Activated naive CD8-positive, alpha-beta T cell treated with anti-CD3 and anti-CD28 coated beads for 36 hours (primary cell): ENCODE results near the gene SRSF11. TPM values are rescaled to one million over a fixed set of nuclear protein-coding genes. Genes with fewer than 3 reads are reported as not detected.
"Not testable (repeated sequence)": the region's sequence is repeated elsewhere in the genome, so short reads cannot be mapped to it uniquely, and the experiment has no call there.

Source experiments
- DNase-seq: peaks from one replicate; pipeline ENCODE4 v3.0.0; 2021
- H3K27ac Mint-ChIP-seq: one replicate; pipeline ENCODE4 v1.8.0; 2022; ENCODE audit warnings: mild to moderate bottlenecking, moderate library complexity, mixed read lengths
- H3K27me3 Mint-ChIP-seq: one replicate; pipeline ENCODE4 v1.8.0; 2022; ENCODE audit warnings: mild to moderate bottlenecking, mixed read lengths
- H3K36me3 Mint-ChIP-seq: one replicate; pipeline ENCODE4 v1.8.0; 2021; ENCODE audit warnings: mild to moderate bottlenecking, mixed read lengths
- H3K4me1 Mint-ChIP-seq: one replicate; pipeline ENCODE4 v1.8.0; 2021; ENCODE audit warnings: mixed read lengths
- H3K4me3 Mint-ChIP-seq: one replicate; pipeline ENCODE4 v1.8.0; 2022; ENCODE audit warnings: mild to moderate bottlenecking, moderate library complexity, mixed read lengths
- H3K9me3 Mint-ChIP-seq: one replicate; pipeline ENCODE4 v1.8.0; 2022; ENCODE audit warnings: mixed read lengths
- total RNA-seq, 2 experiments: library from RNA; stranded (reverse); gene quantifications; one replicate each; pipeline ENCODE4 v1.2.3, GENCODE V29; 2021

The SRSF11 gene
- total RNA-seq, 2 experiments from 2014 or later: 187 to 190 TPM

DNA sequence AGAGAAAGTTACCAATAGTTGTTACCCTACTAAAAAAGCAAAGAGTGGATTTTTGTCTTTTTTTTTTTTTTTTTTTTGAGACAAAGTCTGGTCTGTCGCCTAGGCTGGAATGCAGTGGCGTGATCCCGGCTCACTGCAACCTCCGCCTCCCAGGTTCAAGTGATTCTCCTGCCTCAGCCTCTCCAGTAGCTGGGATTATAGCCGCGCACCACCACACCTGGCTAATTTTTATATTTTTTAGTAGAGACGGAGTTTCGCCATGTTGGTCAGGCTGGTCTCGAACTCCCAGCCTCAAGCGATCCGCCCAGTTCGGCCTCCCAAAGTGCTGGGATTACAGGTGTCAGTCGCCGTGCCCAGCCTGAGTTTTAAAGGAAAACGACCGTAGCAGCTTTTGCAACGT, 14.3 kb upstream of the SRSF11 start:
- not testable (repeated sequence) for DNase-seq, H3K9me3 Mint-ChIP-seq, H3K27me3 Mint-ChIP-seq
- peak overlapping the region; percentile 98 for H3K4me3 Mint-ChIP-seq
- H3K27ac Mint-ChIP-seq: peak overlapping the region; percentile 99
- H3K36me3 Mint-ChIP-seq: peaks cover 19% of the 10 kb centered on the region
- peaks cover 61% of the 10 kb centered on the region for H3K4me1 Mint-ChIP-seq

DNA sequence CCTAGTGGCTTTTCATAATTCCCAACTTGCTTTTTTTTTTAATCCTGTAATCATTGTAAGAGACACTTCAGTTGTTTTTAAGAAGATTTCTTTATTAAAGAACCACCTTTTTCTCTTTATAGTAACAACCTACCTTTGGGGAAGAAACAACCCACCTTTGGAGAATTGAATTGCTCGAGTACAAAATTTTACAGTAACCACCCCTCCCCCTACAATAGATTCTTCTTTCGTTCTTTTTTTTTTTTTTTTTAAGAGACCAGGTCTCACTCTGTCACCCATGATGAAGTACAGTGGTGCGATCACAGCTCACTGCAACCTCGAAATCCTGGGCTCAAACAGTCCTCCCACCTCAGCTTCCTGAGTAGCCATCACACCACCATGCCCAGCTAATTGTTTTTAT, 13.7 kb upstream of the SRSF11 start:
- DNase-seq: no peak
- H3K4me3 Mint-ChIP-seq: peak overlapping the region; percentile 98
- peak overlapping the region; percentile 51 for H3K27ac Mint-ChIP-seq
- H3K36me3 Mint-ChIP-seq: peaks cover 19% of the 10 kb centered on the region
- no peaks in the 10 kb centered on the region for H3K27me3 Mint-ChIP-seq
- H3K4me1 Mint-ChIP-seq: peaks cover 57% of the 10 kb centered on the region
- H3K9me3 Mint-ChIP-seq: no peaks in the 10 kb centered on the region

DNA sequence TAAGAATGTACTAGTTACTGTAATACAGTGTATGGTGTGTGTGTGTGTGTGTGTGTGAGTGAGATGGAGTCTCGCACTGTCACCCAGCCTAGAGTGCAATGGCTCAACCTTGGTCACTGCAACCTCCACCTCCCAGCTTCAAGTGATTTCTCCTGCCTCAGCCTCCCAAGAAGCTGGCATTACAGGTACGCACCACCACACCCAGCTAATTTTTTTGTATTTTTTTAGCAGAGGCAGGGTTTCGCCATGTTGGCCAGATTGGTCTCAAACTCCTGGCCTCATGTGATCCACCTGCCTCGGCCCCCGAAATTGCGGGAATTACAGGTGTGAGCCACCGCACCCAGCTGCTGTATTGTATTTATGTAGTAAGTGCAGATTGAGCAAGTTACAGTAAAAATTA, 12.9 kb upstream of the SRSF11 start:
- peaks cover 19% of the 10 kb centered on the region for H3K36me3 Mint-ChIP-seq
- DNase-seq: no peak
- peaks cover 49% of the 10 kb centered on the region for H3K4me1 Mint-ChIP-seq
- peak overlapping the region; percentile 67 for H3K27ac Mint-ChIP-seq
- H3K4me3 Mint-ChIP-seq: no peak overlapping the region
- no peaks in the 10 kb centered on the region for H3K27me3 Mint-ChIP-seq
- H3K9me3 Mint-ChIP-seq: no peaks in the 10 kb centered on the region

DNA sequence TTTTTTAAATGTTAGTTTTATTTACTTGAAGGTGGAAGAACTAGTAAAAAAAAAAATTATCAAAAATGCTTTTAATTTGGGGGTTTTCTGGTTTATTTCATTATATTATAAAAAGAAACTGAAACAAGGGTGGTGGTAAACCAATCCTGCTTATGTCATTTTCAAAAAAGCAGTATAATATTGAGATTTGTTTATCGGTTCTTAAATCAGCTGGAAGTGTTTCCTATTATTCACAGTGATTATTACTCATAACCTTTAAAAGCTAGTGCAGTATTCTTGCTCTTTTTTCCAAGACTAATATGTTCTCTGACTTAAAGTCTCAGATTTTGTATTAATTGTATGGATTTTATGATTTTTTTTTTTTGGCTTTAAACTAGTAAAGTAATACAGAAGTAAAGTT, 10.4 kb upstream of the SRSF11 start:
- DNase-seq: no peak
- peaks cover 38% of the 10 kb centered on the region for H3K4me1 Mint-ChIP-seq
- H3K9me3 Mint-ChIP-seq: no peaks in the 10 kb centered on the region
- H3K27ac Mint-ChIP-seq: no peak overlapping the region
- H3K36me3 Mint-ChIP-seq: peaks cover 19% of the 10 kb centered on the region
- no peaks in the 10 kb centered on the region for H3K27me3 Mint-ChIP-seq
- H3K4me3 Mint-ChIP-seq: no peak overlapping the region

DNA sequence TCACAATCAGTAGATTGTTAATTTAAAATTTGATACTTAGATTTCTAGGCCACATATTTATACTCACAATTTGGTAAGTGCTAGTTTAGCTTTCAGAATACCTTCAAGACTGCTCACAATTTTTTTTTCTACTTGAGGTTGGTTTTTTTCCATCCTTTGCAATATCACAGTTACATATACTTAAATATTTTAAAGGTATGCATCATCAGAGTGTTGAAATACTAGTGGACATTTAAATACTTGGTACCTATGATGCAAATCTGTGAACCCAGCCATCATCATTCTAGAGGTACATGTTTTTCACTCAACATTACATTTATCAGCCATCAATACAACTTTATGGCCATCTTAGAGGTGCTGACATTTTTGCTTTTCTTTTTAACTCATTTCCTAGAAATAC, 9.6 kb upstream of the SRSF11 start:
- no peaks in the 10 kb centered on the region for H3K9me3 Mint-ChIP-seq
- no peak overlapping the region for H3K27ac Mint-ChIP-seq
- H3K4me3 Mint-ChIP-seq: no peak overlapping the region
- H3K36me3 Mint-ChIP-seq: peaks cover 19% of the 10 kb centered on the region
- no peak for DNase-seq
- peaks cover 36% of the 10 kb centered on the region for H3K4me1 Mint-ChIP-seq
- no peaks in the 10 kb centered on the region for H3K27me3 Mint-ChIP-seq

DNA sequence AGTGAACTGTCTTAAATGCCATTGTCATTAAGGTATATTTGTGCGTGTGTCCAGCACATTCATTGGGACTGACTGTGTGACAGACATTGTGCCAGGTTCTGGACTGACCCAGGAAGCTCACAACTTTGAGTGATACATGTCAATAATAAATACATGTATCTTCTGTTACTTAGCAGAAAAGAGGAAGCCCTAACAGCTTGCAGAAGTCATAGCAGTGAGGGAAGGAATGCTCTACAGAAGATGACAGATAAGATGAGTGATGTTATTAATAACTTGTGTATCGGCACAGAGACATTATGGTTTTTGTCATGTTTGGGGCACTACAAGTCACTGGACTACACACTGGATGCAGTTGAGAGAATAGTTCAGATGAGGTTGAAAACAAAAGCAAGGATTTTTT, 1.2 kb upstream of the SRSF11 start:
- Mint-ChIP-seq H3K27me3 (no peaks in the 10 kb centered on the region), H3K9me3 (no peaks in the 10 kb centered on the region), H3K27ac (peak overlapping the region; percentile 28), H3K4me3 (peak overlapping the region; percentile 19), H3K4me1 (peaks cover 33% of the 10 kb centered on the region), H3K36me3 (peaks cover 41% of the 10 kb centered on the region)
- DNase-seq: no peak

DNA sequence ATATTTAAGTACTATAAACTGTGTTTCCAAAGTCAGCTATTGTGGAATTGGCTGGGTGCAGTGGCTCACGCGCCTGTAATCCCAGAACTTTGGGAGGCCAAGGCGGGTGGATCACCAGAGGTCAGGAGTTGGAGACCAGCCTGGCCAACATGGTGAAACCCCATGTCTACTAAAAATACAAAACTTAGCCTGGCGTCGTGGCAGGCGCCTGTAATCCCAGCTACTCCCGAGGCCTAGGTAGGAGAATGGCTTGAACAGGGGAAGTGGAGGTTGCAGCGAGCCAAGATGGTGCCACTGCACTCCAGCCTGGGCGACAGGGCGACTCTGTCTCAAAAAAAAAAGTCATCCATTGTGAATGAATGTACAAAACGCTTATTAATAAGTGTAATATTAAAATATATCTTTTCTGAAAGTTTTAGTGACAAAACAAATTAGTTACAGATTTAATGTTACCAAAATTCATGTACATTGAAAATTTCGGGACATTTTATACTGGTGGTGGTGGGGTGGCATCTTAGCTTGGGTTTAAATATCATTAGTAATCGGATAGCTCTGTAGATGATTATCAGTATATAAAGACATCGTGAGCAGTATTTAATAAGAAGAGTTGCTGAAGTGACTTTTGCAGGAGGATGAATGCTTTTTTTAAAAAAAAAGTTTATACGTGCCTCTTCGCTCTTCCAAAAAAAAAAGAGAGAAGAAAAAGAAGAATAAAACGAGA, 503 bp upstream of the SRSF11 start:
- Mint-ChIP-seq H3K36me3 (peaks cover 38% of the 10 kb centered on the region), H3K27me3 (no peaks in the 10 kb centered on the region), H3K4me3 (peak overlapping the region; percentile 92), H3K4me1 (peaks cover 37% of the 10 kb centered on the region), H3K27ac (peak overlapping the region; percentile 98), H3K9me3 (no peaks in the 10 kb centered on the region)
- DNase-seq: no peak

DNA sequence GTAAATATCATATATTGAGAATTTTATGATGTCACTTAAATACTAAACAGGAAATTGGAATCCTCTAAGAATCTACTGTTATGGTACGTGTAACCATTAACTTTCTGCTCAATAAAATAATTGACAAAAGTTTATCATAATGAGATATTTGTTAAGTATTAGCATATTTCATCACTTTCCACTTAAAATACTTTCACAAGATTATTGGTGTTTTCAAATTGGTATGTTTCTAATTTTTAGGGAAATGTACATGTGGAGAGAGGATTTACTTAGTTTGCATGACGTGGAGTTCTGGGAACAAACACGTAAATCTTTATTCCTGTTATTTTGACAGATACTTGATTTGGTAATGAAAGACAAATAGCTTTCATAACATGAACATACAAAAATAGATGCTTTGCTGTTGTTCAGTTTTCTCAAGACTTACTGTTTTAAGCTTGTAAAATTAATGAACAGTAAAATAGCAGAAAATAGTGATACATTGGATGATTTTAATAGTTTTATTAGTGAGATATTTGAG, 1.6 kb downstream of the SRSF11 start:
- no peaks in the 10 kb centered on the region for H3K27me3 Mint-ChIP-seq
- peaks cover 48% of the 10 kb centered on the region for H3K4me1 Mint-ChIP-seq
- peaks cover 36% of the 10 kb centered on the region for H3K36me3 Mint-ChIP-seq
- H3K9me3 Mint-ChIP-seq: no peaks in the 10 kb centered on the region
- peak overlapping the region; percentile 98 for H3K27ac Mint-ChIP-seq
- no peak for DNase-seq
- H3K4me3 Mint-ChIP-seq: peak overlapping the region; percentile 92

DNA sequence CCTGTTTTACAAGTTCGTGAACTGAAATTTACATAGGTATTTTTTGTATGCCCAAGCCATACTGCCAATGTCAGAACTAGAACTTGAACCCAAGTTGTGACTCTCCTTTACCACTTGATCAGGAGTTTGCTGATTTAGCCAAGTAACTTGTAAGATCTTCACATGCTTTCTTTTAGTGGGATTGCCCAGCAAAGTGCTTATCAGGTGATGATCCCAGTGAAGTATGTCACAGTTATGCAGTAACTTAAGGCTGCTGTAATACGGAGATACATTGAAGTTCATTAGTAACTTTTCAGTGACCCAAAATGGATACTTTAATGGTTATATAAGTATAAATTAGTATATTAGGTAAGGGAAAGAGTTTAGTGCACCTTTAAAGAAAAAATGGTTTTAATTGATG, 3.8 kb downstream of the SRSF11 start:
- Mint-ChIP-seq H3K36me3 (peaks cover 36% of the 10 kb centered on the region), H3K27me3 (no peaks in the 10 kb centered on the region), H3K4me1 (peaks cover 47% of the 10 kb centered on the region), H3K4me3 (no peak overlapping the region), H3K27ac (no peak overlapping the region), H3K9me3 (no peaks in the 10 kb centered on the region)
- DNase-seq: no peak

DNA sequence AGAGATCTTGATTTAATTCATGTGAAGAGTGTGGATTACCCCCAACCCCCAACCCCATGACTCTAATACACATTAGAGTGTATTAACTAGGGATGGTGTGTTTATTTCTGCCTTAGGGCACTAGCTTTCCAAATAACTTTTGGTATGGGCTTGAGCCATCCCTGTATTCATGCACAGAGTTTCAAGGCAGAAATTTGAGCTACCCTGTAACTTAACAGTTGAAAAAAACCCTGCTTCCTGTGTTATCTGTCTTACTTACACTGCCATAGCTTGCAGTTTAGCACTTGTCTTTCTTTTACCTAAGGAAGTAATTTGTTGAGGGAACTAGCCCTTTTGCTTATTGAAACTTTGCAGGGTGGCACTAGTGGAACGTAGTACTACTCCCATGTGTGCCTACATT, 6.3 kb downstream of the SRSF11 start:
- no peak overlapping the region for H3K4me3 Mint-ChIP-seq

DNA sequence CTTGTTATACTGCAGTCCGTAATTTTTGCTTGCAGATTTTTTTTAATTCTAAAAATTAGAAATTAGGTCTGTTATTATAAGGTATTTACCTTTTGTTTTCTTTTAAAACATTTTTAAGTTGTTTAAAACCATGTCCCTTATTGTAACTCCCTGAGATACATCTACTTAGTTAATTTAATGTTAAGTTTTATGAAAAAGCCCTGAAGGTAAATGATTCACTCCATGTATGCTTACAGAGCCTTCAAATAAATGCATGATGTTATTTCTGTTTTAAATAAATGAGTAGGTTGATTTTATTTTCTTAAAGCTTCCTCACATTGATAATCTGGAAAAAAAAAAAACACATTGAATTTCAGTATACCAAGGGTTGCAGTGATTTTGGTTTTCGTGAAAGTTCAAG, 7.5 kb downstream of the SRSF11 start:
- Mint-ChIP-seq H3K4me1 (peaks cover 29% of the 10 kb centered on the region), H3K27ac (no peak overlapping the region), H3K27me3 (no peaks in the 10 kb centered on the region), H3K9me3 (no peaks in the 10 kb centered on the region), H3K4me3 (no peak overlapping the region), H3K36me3 (peaks cover 24% of the 10 kb centered on the region)
- no peak for DNase-seq

More for the DNA sequence above, 6.3 kb downstream of the SRSF11 start:
- Mint-ChIP-seq H3K27ac (peak overlapping the region; percentile 58), H3K9me3 (no peaks in the 10 kb centered on the region), H3K36me3 (peaks cover 32% of the 10 kb centered on the region), H3K4me1 (peaks cover 40% of the 10 kb centered on the region), H3K27me3 (no peaks in the 10 kb centered on the region)
- DNase-seq: no peak

DNA sequence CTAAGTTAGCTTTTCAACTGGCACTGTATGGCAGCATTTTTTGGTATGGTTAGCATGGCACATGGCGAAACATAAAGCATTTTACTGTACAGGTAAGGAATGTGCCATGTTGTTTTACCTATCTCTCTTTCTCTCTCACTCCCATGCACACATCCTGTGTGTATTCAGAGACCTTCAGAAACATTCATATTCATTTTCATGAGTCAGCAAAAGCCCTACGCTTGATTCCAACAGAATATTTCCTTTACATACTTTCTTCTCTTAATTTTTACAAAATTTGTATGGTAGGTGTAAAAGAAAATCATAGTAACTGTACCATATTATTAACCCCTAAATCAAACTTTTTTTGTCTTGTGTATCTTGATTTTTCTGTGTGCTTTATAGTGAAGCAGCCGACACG, 10.3 kb downstream of the SRSF11 start:
- no peak overlapping the region for H3K27ac Mint-ChIP-seq
- H3K36me3 Mint-ChIP-seq: peaks cover 17% of the 10 kb centered on the region
- no peaks in the 10 kb centered on the region for H3K27me3 Mint-ChIP-seq
- H3K4me3 Mint-ChIP-seq: no peak overlapping the region
- H3K9me3 Mint-ChIP-seq: no peaks in the 10 kb centered on the region
- H3K4me1 Mint-ChIP-seq: peaks cover 13% of the 10 kb centered on the region
- no peak for DNase-seq

DNA sequence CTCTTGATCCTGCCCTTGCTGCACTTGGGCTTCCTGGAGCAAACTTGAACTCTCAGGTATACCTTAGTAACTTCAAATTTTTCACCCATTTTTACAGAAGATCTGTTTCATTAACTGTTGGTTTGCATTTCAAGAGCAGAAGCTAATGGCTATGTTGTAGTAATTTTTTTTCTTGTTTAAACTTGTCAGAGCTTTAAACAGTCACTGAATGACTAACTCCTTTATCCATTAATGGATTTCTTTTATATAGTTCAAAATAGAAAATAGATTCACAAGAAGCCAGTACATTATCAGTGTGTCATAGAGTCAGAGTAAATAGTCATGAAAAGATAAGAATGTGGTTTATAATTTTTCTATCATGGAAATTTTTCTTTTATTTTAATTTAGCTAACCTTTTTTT, 13.6 kb downstream of the SRSF11 start:
- Mint-ChIP-seq H3K36me3 (peaks cover 19% of the 10 kb centered on the region), H3K27ac (no peak overlapping the region), H3K27me3 (no peaks in the 10 kb centered on the region), H3K4me3 (no peak overlapping the region), H3K4me1 (peaks cover 2% of the 10 kb centered on the region), H3K9me3 (no peaks in the 10 kb centered on the region)
- DNase-seq: no peak

DNA sequence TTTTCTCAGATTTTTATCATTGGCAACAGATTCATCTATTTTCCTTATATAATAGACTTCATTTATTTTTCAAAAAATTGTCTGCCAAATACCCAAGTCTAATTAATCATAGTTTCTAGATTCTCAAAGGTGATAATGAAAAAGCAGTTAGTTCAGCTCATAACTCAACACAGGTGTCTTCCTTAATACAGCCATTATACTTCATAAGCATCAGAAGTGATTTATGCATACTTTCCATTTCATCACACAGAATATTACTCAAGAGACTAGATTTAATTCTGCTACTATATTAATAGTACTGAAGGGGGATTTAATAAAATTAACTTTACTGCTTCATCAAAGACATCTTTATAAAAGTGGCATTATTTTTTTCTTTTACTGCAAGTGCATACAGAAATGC, 18.8 kb downstream of the SRSF11 start:
- Mint-ChIP-seq H3K27me3 (no peaks in the 10 kb centered on the region), H3K27ac (no peak overlapping the region), H3K36me3 (peaks cover 25% of the 10 kb centered on the region), H3K9me3 (no peaks in the 10 kb centered on the region), H3K4me3 (no peak overlapping the region), H3K4me1 (peaks cover 2% of the 10 kb centered on the region)
- no peak for DNase-seq

DNA sequence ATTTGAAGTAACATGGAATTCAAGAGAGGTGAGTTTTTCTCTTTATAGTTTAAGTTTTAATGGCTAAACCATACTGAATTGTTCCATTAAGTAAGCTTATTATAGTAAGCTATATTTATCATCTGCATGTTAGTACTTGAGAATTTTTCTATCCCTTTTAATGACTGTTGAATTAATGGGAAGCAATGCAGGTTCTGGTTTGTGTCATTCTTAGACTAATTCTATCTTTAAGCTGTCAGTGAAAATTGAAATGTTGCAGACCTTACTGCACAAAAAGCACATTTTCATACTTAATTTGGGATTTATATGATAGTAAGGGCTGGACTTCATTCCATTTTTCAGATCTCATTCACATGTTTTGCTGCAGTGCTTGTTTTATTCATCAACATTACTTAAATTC, 25.9 kb downstream of the SRSF11 start:
- Mint-ChIP-seq H3K9me3 (no peaks in the 10 kb centered on the region), H3K4me1 (peaks cover 21% of the 10 kb centered on the region), H3K27ac (peak overlapping the region; percentile 59), H3K4me3 (no peak overlapping the region), H3K27me3 (no peaks in the 10 kb centered on the region), H3K36me3 (peaks cover 47% of the 10 kb centered on the region)
- DNase-seq: no peak

DNA sequence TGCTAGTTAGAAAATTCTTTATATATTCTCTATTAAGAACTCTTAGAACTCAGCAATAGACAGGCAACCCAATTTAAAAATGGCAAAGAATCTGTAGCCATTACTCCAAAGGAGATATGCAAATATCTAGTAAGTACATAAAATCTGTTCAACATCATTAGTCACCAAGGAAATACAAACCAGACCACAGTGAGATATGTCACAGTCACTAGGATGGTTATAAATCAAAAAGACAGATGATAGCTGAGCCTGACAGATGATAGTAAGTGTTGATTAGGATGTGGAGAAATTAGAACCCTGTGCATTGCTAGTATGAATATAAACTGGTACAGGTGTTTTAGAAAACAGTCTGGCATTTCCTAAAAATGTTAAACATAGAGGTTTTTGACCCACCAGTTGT, 26.6 kb downstream of the SRSF11 start:
- no peak for DNase-seq
- H3K4me1 Mint-ChIP-seq: peaks cover 21% of the 10 kb centered on the region
- no peaks in the 10 kb centered on the region for H3K9me3 Mint-ChIP-seq
- no peak overlapping the region for H3K4me3 Mint-ChIP-seq
- no peaks in the 10 kb centered on the region for H3K27me3 Mint-ChIP-seq
- peaks cover 48% of the 10 kb centered on the region for H3K36me3 Mint-ChIP-seq
- H3K27ac Mint-ChIP-seq: peak overlapping the region; percentile 59
